NCI-H187 treated with DMSO at 0.1 percent for 48 hours (cell line): ENCODE results near the gene TRPM1.
"Not testable (repeated sequence)": the region's sequence is repeated elsewhere in the genome, so short reads cannot be mapped to it uniquely, and the experiment has no call there.

ENCODE experiments used
- DNase-seq: peaks from one replicate; lab custom pipeline; 2025; lab: John Stamatoyannopoulos, UW

TRPM1 gene

DNA sequence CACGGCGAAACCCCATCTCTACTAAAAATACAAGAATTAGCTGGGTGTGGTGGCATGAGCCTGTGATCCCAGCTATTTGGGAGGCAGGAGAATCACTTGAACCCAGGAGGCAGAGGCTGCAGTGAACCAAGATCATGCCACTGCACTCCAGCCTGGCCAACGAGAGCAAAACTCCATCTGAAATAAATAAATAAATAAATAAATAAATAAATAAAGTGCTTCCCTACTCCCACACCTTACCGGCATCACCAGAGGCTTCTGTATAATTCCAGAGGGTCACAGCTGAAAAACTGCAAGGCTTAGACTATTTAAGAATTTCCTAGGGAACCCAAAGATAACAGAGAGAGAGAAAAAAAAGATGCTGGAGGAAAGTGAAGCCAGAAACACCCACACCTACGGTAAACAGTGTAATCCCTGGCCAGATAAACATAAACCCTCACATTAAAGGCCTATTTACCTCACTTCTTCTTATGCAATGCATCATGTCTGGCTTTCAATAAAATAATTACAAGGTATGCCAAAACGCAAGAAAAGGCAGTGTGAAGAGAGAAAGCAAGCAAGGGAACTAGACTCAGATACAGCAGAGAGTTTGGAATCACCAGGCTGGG is 15.0 kb upstream of the TRPM1 start:
- no peak for DNase-seq

DNA sequence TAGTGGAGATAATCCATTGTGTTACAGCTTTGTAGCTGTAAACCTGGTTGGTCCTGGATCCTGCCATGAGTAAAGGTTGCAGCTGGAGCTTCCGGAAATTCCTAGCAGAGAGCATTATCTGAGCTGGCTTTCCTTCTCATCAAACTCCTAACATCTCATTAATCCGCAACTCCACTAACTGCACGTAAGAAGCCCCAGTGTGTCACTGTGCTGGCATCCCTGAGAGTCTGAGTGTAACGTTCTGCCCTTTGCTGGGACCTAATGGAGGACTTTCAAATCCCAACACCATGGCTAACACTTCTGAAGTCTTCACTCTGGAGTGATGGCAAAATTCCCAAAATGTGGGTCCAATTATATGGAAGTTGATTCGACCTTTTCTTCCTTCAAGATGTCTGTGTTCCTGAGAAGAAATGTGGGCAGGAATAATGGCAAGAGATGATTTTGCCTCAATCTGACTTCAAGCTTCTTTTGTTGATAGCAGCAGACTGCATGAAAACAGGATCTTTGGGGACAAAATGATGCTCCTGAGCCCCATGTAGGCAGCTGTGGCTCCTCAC is 9.6 kb upstream of the TRPM1 start:
- DNase-seq, result no peak

DNA sequence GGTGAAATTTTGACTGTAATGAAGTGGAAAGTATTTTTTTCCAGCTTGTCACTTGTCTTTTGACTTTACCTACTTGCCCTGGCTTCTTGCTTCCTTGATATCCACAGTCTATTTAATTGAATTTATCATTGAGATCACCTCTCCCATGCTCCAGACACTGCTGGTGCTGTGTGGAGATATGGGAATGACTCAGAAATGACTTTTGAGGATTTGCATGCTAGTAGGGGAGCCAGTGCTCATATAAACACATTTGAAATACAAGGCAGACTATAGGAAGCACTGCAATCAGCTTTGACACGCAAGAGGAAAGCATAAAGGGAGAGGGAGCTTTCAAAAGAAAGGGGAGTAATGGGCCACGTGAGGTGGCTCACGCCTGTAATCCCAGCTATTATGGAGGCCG is 7.3 kb upstream of the TRPM1 start:
- DNase-seq, result no peak

DNA sequence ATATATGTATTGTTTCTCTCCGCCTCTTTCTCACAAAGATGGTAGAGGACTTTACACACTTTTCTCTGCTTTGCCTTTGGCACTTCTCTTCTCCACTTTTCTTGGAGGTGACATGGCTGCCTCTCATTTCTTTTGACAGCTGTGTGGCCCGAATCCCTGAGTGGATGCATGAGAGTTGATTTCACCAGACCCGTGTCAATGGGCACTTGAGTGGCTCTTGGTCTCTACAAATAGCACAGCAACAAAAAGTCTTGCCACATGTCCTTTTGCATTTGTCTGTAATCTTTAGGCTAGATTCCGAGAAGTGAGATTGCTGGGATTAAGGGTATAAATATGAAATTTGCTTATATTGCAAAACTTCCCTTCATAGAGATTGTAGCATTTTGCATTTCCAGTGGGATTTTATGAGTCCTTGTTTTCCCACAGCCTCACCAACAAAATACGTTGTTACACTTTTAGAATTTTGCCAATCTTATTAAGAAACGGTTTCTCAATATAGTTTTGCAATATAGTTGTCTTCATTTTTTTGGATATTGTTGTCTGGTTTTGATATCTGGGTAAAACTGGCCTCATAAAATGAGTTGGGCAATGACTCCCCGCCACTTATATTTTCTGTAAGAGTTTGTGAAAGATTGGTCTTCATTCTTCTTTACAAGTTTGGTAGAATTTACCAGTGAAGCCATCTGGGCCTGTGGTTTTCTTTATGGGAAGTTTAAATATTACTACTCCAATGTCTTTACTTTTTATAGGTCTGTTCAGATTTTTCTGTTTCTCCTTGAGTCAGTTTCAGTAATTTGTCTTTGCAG is 5.2 kb upstream of the TRPM1 start:
- DNase-seq, result no peak

DNA sequence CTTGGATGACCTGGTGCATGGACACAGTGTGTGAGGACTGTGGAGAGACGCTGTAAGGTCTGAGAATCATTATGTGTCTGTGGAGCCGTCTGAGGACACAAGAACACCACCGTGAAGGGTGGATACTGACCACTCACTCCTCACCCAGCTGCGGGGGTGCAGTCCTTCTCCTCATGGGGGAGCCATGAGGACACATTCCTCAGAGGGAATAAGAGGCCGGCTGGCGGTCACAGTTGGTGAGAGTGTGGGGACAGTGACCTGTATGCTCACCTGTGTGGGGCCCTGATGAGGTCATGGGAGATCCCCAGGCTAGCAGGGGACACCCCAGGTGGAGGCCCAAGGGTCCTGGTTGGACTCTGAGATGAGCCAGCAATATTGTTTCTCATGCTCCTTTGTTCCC is 2.5 kb upstream of the TRPM1 start:
- no peak for DNase-seq

DNA sequence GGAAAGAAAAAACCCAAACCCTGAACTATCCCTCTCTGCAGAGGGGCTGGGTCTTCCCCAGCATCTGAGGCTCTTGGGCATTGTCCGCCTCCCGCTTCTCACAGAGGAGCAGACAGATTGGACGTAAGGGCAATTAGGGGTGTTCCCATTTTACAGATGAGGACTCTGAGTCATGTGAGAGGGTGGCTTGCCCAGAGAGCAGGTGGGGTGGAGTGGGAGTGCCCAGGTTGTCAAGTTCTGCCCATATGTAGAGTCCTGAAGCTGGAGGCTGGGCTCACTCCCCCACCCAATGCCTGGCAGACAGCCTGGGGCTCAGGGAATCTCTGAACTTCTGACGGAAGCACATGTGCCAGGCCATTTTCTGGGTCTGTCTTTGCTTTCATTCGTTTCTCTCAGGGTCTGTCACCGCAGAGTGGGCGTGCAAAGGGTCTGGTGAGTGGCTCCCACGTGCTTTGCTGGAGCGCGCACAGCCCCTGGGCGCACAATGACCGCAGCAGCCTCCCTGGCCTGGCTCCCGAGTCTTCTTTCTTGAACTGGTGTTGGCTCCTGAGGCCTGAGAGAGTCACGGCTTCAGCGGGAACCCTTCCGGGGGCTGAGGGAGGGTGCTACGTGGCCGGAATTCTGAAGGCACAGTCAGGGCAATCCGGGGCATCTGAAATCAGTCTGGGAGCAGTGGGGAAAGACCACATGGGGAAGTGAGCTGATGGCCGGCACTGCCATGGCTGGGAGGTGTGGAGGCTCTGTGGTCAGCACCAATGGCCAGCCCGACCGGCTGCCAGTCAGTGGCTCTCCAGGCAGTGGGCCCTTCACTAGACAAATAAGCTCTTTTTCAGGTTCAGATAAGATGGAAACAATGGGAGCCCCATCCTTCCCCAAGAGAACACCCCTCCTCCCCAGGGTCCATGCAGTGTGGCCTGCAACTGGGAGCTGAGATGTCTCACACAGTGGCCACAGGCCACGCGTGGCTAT is 1.1 kb upstream of the TRPM1 start:
- no peak for DNase-seq

DNA sequence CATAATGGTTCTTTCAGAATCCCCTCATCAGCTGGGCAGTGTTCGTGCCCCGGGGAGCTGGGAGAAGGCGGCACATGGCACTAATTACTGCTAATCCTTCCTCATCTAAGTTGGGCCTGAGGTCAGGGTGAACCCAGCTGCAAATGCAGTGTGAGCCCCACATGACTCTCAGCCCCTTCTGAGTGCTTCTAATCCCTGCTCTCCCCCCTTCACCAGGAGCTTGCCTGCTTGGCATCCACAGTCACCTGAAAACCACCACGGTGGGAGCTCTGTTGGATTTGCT is 455 bp upstream of the TRPM1 start:
- no peak for DNase-seq

DNA sequence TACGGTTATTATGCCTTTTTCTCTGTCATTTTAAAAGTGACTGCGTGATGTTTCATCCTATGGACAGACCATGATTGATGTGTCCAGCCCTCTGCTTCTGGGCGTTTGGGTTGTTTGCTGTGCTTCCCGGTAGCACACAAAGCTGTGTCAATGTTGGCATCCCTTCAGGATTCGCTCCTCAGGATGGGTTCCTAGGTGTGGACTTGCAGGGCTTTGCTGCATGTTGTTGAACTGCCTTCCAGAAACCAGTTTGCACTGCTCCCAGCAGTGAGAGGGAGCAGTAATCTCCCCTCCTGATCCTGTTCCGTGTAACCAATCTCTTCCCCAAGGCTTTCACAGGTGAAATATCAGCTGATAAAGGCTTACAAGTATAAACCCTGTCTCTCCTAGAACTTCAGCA is 787 bp downstream of the TRPM1 start:
- DNase-seq, result no peak

DNA sequence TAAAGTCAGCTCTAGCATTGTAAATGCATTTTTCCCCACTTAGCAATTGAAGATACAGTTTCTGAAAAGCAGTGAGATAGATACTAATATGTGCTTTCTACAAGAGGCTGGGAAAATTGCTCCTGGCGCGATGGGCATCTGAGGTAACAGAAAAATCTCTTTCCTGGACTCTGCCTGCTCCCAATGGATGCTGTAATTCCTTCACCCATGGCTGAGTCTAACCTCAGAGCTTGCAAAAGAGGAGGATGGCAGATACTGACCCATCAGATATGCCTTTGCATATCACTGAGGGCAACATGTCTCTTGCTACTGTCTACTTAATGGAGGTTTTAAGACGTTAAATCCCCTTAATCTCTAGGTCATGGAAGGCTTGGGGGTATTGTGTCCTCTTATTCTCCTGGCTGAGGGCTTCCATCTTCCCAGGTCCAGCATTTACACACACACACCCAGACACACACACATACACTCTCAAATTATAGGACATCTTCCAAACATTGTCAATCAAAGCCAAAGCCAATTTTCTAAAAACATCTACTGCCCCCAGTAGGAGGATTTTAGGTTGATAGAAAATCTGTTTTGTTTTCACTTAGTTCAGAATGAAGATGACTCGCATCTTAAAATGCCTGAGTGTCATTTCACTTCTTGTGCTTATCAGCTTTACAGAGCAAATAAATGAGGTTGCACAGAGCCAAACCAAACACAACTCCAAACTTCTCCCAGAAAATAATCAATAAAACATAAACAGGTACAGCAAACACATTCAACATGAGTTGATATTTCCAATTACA is 2.4 kb downstream of the TRPM1 start:
- DNase-seq, result no peak

DNA sequence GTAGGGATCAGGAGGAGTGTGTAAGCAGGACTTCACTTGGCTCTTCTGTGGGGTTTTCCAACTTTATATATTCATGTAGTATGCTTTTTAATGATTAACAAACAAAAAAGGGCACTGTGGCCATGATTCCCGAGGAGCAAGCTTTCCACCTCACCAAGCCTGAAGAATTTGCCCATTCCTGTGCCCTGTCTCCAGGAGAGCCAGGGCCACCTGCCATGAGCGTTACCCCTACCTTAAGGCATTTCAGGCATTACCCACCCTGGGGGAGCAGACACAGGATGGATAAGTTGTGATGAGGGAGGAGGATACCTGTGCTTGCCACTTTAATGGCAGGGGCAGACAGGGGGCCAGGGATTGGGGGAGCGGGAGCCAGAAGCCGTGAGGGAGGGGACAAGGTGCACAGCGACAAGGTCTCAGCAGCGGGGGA is 3.0 kb downstream of the TRPM1 start:
- no peak for DNase-seq

DNA sequence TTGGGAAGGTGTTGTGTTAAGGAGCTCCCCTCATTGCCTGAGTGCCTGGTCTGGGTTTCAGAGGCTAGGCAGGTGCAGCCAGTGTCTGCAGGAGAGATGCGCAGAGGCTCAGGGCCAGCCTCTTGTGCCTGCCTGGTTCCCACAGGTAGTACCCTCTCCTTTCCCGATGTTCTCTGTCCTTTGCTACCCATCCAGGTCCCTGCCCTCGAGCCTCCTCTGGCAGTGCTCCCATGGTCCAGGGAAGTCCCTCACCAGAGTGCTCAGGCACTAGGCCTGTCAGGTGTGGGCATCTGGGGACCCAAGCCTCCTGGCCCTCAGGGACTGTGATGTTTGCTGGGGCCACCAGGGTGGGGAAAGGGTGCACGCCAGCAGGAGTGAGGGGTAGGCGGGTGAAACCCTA is 5.0 kb downstream of the TRPM1 start:
- DNase-seq, result no peak

DNA sequence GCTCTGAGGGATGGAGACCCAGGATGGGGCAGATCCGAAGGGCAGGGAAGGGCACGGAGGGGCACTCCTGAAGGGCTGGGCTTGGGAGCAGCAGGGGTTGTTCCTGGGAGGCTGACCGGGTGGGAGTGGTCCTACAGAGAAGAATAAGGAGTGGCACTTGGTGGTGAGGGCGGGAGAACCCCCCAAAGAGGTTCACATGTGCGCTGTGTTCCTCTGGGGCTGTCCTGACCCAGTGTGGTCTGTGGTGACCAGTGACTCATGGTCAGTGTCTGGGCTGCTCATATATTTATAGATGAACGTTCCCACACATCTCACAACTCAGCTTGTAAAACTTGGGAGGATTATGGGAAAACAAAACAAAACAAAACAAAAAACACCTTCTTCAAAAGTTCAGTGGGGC is 10.0 kb downstream of the TRPM1 start:
- no peak for DNase-seq

DNA sequence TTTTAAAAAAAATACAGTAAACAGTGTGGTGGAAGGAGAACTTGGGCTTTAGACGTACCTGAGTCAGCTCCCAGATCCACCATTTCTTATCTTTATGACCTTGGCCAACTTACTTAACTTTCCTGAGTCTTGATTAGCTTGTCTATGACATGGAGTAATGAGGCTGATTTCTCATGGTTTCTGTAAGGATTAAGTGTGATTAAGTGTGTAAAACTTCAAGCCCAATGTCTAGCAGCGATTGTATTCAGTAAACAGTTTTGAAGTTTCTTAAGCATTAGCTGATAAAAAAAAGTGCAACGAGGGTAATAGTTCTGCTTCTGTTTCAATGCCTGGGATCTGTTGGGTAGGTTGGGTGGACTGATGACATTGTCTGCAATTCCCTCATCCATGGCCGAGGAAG is 10.8 kb downstream of the TRPM1 start:
- DNase-seq, result no peak

DNA sequence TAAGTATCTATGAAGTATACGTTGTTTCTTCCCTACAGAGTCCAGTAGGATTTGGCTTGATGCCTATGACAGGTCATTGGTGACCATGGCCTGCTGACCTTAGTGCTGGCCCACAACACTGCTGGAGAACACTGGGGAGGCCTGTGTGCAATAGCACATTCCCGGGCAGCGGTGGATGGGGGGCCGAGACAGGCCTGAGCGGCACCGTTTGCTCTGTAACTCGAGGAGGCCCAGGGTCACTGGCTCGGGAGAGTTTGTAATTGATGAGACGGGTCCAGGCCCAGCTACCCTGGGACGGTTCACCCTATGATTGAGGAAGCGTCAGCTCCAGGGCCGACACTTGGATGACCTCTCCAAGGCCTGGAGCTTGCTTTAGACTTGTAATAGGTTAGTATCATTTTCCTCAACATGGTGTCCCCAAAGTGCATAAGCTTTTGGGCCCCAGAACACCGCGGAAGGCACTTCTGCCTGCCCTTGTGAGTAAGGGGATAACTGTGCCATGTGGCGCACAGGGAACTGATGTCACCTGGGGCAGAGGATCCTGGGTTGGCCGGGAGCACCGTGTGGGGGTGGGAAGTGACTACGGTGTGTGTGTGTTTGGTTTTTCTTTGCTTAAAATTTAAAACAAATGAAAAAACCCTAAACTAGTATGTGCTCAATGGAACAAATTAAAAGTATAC is 12.0 kb downstream of the TRPM1 start:
- no peak for DNase-seq

DNA sequence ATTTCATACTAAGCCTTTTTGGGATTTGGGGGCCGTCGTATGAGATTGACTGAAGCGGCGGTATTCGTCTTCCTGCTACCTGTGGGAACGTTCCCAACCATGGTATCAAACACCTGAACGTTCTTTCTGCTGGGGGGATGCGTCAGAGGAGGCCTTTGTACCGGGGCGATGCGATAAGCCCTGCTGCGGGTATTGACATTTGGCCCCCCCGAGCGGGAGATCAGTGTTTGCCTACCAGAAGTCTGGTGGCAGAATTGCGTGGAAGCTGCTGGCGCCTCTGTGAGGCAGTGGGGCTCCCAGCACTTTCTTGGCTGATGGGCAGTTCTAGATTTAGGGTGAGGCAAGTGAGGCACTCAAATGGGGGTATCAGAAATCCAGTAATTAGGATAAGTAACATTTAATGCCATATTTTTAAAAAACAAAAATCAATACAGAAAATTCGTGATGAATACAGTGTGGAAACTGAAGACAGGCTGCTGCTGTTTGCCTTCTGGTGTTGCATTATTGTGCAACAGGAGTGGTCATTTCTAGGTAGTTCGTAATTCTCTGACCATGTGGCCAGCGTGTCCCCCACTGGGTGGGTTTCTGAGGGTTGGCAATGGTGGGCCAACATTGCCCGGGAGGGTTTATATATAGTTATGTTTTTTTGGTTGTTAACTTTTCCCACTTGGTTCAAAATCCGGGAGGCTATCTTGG is 12.7 kb downstream of the TRPM1 start:
- no peak for DNase-seq

DNA sequence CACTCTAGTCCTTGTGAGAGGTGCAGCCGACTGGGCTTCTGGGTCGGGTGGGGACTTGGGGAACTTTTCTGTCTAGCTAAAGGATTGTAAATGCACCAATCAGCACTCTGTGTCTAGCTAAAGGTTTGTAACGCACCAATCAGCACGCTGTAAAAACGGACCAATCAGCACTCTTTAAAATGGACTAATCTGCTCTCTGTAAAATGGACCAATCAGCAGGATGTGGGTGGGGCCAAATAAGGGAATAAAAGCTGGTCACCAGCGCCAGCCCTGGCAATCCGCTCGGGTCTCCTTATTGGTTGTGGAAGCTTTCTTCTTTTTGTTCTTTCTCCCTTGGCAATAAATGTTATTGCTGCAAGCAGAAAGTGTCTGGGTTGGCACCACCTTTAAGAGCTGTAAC is 13.5 kb downstream of the TRPM1 start:
- DNase-seq, result not testable (repeated sequence)

DNA sequence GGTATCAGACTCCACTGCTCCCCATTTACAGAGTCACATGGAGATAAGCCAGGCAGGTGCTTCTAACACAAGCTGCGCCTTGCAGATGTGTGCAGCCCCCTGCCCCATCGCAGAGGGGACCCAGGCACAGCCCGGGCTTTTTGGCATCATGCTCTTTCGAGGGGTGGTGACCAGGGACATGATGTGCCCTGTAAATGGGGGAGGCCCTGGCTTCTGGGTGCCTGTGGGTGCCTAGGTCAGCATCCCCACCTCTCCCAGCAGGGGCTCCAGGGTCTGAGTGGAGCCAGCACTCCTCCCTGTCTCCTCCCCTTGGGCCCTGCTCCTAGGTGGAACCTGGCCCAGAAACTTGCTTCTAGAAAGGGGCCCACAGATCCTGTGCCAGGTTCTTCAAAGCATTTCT is 15.2 kb downstream of the TRPM1 start:
- DNase-seq, result no peak

DNA sequence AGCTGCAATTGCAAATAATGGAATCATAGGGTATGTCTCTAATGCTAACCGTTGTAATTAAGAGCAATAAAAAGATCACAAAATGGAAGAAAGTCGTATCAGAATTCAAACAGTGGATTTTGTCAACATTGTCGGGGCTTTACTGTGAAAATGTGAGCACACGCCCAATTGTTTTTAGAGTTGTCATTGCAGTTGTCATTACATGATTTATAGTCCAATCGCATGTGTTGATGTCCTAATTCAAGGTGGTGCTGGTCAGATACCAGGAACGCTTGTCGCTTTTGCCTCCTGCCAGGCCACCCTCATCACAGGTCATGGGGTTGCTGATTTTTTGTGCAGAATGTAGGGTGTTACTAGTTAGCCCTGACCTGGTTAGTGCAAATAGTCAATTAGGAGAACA is 16.2 kb downstream of the TRPM1 start:
- no peak for DNase-seq

DNA sequence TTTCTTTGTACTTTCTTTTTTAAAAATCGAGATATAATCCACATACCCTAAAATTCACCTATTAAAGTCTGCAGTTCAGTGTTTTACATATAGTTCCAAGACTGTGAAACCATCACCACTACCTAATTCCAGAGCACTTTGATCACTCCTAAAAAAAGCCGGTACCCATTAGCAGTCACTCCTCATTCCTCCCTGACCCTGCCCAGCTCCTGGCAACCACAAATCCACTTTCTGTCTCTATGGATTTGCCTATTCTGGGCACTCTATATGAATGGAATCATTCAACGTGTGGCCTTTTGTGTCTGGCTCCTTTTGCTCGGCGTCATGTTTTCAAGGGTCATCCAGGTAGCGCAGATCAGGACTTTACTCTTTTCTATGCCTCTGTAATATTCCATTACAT is 17.3 kb downstream of the TRPM1 start:
- DNase-seq, result no peak

DNA sequence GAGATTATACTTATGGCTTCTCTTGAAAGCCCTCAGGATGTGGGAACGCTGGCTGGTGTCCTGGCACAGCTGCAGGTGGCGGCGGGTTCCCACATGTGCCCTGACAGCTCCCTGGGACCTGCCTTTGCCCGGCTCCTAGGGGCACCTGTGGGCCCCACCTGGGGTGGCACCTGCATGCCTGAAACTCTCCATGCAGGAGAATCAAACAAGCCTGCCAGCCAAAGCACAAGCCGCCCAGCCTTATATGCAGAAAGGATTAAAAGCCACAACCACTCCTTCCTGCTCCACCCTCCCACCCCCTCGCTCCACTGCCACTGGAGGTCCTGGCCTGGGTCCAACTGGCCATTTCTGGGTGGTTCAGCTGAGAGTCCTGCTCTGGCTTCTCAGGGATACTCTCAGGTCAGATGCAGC is 18.1 kb downstream of the TRPM1 start:
- no peak for DNase-seq
